GM21528 (cell line): ENCODE results near the gene FAXDC2.
A peak's percentile ranks its signal among the peaks of the same experiment; 100 is the strongest.
"Not testable (repeated sequence)": the region's sequence is repeated elsewhere in the genome, so short reads cannot be mapped to it uniquely, and the experiment has no call there.

Source experiments
- ATAC-seq: cut with Tn5 transposase; IDR thresholded peaks from one replicate; pipeline ENCODE4 v1.9.1; 2021; ENCODE audit warnings: mild to moderate bottlenecking, moderate library complexity; ENCODE audit not compliant: unreplicated experiment, low FRiP score

FAXDC2 gene

DNA sequence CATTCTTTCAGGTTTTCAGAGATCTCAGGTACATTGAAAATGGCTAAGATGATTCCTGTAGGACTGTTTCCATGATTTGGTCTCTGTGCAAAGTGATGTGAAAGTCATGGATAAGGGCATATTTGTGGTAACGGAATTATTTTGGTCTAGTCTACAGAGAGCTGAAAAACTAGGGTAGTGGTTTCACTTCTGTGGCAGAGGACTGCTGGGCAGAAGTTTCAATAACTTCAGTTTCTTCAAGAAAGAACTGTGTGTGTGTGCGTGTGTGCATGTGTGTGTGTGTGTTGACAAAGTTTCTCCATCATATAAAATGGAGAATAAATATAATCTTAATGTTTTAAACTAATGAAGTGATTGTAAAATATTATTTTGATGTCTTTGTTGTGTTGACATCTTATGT lies 12.4 kb upstream of the FAXDC2 start:
- no peak for ATAC-seq

DNA sequence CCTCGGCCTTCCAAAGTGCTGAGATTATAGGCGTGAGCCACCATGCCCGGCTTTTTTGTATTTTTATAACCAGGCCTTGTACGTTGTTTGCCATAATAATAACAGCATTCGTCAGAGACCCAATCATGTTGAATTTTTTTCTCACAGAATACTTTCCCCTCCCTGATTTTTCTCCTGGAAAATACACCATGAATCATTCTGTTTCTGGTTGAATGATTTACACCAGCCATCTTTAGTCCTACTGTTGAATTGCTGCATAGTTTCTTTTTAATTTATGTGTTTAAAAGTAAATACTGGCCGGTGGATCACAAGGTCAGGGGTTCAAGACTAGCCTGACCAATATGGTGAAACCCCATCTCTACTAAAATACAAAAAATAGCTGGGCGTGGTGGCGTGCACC lies 11.5 kb upstream of the FAXDC2 start:
- no peak for ATAC-seq

DNA sequence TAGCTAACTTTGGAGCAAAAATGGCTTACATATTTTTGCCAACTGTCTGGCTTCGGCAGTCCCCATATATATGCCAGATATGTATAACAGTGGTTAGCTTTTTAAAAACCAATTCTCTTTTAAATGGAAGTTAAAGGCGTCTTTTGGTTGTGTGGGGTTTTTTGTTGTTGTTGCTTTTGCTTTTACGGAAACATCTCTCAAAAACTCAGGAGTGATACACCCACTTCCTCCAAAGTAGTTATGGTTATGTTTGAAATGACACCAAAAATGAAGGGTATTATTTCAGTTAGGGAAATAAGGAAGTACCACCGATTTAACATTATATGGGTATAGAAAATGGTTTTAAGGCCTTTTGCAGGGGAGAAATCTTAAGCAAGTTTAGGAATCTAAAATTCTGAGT lies 10.4 kb upstream of the FAXDC2 start:
- no peak for ATAC-seq

DNA sequence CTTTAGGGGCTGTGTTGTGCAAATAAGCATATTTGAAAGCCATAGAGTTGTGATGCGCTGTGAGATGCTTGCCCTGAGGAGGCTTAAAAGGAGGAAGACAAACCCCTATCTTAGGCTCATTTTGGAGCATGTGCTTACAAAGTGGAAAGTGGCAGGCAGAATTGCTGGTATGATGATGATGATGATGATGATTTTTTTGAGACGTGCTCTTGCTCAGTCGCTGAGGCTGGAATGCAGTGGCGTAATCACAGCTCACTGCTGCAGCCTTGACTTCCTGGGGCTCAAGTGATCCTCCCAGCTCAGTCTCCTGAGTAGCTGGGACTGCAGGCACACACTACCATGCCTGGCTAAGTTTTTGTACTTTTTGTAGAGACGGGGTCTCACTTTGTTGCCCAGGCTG lies 9.7 kb upstream of the FAXDC2 start:
- no peak for ATAC-seq

DNA sequence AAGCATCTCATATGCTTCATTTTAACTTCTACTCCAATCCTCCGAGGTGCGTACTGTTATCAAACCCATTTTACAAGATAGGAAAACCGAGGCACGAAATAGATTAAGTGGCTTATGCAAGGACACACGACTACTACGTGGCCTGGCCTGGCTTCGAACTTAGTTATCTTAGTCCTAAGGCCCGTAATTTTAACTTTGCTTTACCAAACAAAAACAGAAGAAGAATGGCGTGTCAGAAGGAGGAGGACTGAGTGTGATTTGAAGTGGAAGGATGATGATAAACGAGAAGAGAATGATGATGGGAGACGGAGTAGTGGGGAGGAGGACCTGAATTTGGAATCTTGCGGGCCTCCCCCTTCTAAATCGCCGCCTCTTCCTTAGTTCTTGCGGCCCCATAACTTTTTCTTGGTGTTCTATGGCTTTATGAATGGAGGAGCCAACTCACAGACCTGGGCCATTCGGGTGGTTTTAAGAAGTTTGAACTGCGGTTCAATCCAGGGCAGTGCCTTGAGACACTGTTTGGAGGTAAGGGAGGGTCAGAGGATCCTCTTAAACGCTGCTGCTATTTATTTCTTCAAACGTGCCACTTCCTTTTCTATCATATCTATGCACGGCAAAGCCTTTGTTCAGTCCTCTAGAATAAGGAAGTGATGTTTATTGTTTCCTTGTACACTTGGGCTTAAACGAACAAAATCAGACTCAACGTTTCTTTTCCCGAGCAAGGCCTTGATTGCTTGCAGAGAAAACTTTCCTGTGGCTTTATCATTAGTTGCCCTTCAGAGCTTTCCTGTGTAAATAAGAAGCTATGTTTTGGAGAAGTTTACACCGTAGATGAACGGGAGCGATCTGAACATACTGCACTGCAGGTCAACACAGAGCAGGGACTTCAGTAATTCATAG lies 8.8 kb upstream of the FAXDC2 start:
- peak; percentile 23 for ATAC-seq

DNA sequence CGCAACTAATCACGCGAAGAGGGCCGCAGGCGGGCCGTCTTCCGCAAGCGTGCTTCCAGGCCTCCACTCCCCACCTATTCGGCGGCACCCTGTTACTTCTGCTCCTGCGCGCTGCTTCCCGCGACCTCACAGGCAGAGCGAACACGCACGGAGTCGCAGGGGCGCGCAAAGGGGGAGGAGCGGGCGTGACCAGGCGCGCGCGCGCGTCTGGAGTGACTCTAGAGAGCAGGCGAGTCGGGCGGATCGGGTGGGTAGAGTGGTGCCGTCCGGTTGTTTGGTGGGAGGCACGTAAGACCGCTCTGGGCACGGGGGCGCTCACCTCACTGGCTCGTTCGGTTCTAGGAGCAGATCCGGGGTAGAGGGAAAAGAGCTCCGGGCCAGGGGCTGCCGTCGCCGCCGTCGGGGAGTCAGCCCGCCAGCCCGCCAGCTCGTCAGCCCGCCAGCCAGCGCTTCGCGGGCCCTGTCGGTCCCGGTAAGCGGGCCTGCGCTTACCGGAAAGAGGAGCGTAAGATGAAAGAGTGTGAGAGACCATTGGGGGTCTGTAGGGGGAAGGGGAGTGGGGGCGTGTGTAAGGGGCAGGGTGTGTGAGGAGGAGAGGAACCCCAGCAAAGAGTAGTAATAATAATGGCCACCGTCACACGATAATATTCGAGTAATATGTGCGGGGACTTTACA lies 8.0 kb upstream of the FAXDC2 start, which contains the start of gene CNOT8:
TSS of gene CNOT8 (plus strand) at position 331 of the 675 bp plus-strand sequence. CDS start 4,652 bp downstream, outside the sequence.
- peak; percentile 81 for ATAC-seq

DNA sequence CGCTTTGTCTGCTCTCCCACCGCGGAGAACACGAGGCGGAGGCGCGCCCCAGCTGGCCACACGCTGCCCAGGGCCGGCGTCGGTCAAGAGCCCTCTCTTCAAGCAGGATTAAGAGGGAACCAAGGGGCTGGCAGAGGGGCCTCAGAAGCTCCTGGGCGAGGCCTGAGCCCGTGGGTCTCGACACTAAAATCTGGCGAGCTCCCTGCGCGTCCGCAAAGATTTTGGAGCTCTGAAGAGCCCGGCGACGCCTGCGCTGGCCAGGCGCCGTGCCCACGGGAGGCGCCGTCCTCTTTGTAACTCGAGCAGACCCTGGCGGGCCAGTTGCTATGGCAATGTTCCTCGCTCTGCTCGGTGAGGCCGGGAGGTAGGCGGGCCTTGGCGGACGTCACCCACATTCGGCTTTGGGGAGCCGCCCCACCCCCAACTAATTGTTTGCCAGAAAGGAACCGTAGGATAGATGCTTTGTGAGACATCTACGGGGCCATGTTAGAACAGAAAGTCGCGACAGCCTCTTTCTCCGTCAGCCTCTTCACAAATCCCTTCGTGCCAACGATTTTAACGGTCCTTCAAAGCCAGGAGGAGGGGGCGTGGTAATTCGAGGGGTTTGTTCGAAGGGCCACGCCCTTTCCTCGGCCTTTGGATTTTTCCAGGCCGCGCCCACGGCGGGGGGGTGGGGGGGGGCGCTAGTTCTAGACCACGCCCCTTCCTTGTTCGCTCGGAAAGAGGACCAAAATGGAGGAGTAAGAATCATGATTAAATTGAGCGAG lies 7.3 kb upstream of the FAXDC2 start:
- peak; percentile 65 for ATAC-seq

DNA sequence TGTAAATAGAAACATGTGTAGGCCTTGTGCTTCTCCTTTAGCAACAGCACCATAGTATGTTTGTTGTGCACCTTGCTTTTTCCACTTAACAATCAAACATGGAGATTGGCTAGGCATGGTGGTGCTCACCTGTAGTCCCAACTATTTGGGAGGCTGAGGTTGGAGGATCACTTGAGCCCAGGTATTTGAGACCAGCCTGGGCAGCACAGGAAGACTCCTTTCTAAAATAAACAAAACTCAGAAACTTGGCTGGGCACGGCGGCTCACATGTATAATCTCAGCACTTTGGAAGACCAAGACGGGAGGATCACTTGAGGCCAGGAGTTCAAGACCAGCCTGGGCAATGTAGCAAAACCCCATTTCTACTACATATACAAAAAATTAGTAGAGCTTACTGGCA lies 948 bp upstream of the FAXDC2 start:
- no peak for ATAC-seq

DNA sequence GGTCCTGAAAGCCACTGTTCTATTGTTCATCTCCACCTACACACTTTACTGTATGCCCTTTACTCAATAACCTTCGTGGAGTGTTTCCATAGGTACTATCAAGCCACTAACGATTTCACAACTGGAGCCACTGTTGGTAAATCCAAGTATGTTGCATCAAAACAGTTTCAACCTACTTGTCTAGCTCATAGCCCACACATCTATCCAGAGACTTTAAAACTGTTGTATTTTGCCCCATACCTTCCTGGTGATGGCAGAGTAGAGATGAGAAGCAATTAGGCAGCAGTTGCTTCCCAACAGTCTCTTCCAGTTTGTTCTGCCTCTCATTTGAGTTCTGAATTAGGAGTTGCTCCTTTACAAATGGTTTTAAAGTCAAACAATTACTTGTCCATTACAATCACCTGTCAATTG lies 607 bp downstream of the FAXDC2 start:
- ATAC-seq: no peak

DNA sequence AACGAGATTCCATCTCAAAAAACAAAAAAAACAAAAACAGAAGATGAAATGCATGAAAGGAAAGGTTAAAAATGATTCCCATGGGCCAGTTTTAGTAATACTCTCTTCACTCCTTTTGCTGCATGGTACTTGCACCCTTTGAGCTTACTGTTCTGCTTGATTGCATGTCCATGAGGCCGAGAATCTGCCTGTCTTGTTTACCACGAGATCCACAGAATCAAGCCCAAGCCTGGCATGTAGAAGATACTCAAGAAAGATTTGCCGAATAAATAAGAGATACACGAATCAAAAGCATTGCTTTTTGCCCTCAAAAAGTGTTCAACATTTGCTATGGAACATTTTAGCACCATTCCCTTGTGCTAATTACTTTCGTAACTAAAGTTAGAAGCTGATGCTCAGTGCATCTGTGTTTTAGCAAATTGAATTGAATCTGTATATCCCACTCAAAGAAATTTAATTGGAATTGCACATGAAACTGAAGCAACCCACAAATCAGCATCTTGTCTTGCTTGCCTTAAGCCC lies 1.1 kb downstream of the FAXDC2 start:
- no peak for ATAC-seq

DNA sequence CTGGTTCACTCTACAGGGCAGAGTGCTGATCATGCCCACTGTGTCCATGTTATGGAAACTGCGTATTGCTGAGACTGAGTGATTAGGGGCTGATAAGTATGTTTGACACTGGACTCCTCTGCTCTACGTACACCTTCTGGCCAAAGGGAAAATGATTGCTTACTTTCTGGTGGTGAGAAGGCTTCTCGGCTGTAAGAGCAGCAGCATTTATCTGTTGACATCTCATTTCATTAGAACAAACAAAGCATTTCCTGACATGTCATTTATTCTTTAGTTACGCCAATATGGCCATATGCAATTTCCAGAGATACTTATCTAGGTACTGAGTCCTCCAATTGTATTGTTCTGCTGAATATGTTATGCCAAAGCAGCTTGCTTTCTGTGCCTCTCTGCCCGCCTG lies 5.6 kb downstream of the FAXDC2 start:
- no peak for ATAC-seq

DNA sequence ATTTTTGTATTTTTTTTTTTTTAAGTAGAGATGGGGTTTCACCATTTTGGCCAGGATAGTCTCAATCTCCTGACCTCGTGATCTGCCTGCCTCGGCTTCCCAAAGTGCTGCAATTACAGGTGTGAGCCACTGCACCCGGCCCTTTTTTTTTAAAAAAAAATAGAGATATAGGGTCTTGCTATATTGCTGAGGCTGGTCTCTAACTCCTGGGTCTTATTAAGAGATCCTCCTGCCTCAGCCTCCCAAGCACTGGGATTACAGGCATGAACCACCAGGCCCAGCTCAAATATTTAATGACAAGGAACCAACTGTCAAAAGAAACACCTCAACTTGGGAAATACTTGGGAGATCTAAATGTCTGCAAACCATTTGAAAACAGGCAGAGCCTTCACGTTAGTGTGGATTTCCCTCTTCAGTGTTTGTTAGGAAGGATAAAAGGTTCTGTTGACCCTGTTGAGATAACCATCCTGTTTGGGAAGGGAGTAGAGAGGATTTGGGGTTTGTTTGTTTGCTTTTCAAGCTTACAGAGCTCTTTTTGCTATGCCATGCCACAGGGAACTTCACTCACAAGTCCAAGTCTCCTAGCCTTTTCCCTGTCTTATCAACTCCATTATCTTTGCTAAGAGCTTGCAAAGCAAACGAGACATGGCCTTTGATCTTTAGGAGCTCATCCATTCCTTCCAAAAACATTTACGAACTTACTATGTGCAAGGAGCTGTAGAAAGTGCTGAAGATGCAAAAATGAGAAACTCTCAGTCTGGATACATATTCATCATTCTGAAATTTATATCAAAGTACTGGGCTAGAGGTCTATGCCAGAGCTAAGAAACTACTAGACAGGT lies 7.5 kb downstream of the FAXDC2 start:
- no peak for ATAC-seq

DNA sequence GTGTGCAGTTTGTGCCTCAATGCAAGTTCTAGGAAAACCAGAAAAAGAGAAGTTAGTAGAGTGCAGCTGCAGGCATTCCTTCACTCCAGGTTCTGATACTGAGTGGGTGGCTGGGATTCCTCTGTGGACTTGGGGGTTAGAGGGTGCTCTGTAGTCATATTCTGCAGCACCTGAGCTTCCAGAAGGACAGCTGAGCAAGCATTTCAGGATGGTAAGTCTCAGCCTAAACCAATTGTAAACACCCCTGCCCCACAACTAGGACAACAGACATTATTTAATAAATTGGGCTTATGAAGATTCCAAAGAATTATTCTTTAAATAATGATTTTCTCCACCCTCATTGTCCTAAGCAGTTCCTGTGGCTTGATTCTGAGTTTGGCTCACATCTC lies 9.1 kb downstream of the FAXDC2 start:
- ATAC-seq: no peak

DNA sequence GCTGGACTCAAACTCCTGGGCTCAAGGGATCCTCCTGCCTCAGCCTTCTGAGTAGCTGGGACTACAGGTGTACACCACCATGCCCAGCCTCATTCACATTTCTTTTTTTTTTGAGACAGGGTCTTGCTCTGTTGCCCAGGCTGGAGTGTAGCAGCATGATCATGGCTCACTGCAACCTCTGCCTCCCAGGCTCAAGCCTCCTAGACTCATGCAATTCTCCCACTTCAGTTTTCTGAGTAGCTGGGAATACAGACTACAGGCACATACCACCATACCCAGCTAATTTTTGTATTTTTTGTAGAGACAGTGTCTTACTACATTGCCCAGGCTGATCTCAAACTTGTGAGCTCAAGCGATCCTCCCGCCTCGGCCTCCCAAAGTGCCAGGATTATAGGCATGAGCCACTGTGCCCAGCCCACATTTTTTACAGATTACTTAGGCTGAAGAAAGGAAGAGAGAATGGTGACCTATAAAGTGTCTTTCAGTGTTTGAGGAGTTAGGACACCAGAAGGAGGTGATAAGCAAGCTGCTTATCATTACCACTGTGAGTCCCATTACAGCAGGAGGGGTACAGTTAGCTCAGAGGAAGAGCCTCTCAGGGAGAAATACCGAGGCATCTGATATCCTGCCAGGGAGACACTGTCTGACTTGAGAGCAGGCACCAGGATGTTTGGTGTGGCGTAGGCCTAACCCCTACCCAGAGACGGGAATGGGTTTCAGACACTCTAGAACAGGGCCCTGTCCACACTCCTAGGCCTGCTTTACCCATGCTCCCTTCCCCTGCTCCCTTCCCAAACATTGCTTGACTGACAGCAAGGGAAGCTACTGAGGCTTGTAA lies 9.7 kb downstream of the FAXDC2 start:
- ATAC-seq: no peak

DNA sequence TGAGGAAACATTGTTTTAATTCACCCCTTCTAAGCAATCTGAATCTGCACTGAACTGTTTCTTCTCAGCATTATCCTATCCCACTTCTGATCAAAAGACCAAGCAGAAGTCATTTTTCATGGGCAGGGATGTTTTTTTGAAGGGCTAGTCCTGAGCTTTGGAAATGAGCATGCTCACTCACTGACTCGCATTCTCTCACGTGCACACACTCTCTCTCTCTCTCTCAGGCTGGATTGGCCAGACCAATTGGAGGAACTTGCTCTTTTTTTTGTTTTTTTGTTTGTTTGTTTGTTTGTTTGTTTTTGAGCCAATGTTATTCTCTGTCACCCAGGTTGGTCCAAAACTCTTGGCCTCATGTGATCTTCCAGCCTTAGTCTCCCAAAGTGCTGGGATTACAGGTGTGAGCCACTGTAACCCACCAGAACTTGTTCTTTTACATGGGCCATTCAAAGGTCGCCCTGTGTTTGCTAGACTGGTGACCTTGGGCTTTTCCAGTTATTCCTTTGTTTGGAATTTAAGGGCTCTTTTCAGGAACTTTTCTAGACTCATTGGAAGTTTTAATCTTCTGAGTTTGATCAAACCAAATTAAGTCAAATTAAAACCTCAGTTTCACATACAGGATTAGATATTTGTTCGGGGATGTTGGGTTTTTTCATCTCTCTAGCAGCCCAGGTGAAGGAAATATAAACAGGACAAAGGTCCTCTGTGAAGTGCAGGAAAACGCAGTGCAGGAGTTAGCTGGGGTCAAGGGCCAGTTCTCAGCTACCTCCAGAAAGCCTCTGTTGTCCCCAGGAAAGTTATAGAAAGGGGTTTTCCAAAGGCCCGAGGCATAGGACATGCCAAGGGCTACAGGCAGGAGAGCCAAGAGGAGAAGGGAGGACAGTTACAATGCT lies 13.1 kb downstream of the FAXDC2 start:
- no peak for ATAC-seq

DNA sequence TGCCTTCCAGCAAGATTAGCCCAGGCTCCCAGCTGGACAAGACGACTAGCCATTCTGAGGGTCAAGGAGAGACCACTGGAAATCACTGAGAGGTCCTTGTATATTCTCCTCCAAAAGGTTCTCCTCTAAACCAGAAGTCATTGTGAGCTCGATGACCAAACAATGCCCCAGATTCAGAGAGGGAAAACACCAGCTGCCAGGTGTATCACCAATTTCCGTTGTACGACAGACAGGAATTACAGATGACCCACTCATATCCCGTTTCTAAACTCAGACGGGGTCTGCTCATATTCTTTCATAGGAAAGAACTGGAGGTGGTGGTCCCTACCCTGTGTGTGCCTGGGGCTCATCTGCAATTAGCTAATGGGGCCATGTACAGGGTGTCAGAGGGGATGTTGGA lies 14.2 kb downstream of the FAXDC2 start:
- ATAC-seq: no peak

DNA sequence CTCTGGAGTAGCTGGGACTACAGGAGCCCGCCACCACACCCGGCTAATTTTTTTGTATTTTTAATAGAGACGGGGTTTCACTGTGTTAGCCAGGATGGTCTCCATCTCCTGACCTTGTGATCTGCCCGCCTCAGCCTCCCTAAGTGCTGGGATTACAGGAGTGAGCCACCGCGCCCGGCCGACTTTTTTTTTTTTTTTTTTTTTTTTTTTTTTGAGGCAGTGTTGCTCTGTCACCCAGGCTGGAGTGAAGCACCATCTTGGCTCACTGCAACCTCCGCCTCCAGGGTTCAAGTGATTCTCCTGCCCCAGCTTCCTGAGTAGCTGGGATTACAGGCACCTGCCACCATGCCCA lies 14.7 kb downstream of the FAXDC2 start:
- ATAC-seq: not testable (repeated sequence)

DNA sequence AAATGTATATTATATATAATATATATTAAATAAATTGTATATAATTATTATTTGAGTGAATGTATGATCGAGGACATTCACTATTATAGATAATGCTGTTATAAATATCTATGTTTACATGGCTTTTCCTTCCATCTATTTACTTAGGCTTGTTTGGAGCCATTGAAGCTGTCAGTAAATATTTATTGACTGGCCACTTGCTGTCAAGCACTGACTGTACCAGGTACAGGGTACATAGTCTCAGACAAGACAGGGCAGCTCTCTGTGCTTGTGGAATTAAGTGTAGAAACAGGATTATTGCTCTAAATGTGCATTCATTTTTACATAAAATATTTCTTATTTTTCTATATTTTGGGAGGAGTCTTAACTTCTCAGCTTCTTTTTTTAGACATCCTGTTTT lies 16.4 kb downstream of the FAXDC2 start:
- no peak for ATAC-seq
